Mesothelial cell of epicardium (in vitro differentiated cells): ENCODE data around the gene STK40. TPM values are rescaled to one million over a fixed set of nuclear protein-coding genes. Genes with fewer than 3 reads are reported as not detected.

ENCODE experiments used
- DNase-seq, 2 experiments: peaks; one replicate each; pipeline ENCODE4 v3.0.0; 2021; ENCODE audit warnings: low spot score in 2 of 2; ENCODE audit not compliant: unreplicated experiment in 2 of 2
- H3K27ac Mint-ChIP-seq: 2 replicates; pipeline ENCODE4 v1.8.0; 2021; ENCODE audit warnings: mixed read lengths
- H3K27me3 Mint-ChIP-seq: 2 replicates; pipeline ENCODE4 v1.8.0; 2021; ENCODE audit warnings: low read depth, mixed read lengths
- H3K36me3 Mint-ChIP-seq: 2 replicates; pipeline ENCODE4 v1.8.0; 2021; ENCODE audit warnings: mixed read lengths
- H3K4me1 Mint-ChIP-seq: 2 replicates; pipeline ENCODE4 v1.8.0; 2021; ENCODE audit warnings: mixed read lengths
- H3K4me3 Mint-ChIP-seq: 2 replicates; pipeline ENCODE4 v1.8.0; 2021; ENCODE audit warnings: mild to moderate bottlenecking, moderate library complexity, mixed read lengths
- H3K9me3 Mint-ChIP-seq: 2 replicates; pipeline ENCODE4 v1.8.0; 2021; ENCODE audit warnings: mixed read lengths
- CTCF ChIP-seq: fragments of 200-600 bp; sonication (generic); IDR thresholded peaks from one replicate; pipeline ENCODE4 v1.5.0; 2021; ENCODE audit warnings: antibody characterized with exemption; ENCODE audit not compliant: unreplicated experiment
- total RNA-seq: library from RNA; stranded (reverse); gene quantifications from 3 replicates; pipeline ENCODE4 v1.2.1, GENCODE V29; 2021

STK40 gene
- total RNA-seq, 1 donor from 2014 or later = 42.7 TPM

GRCh38 chr1:36402504-36402890, 16.8 kb upstream of the STK40 start:
- H3K4me1 Mint-ChIP-seq = peaks cover 24% of the 10 kb centered on the region
- DNase-seq = no peak

GRCh38 chr1:36401602-36402503, 16.1 kb upstream of the STK40 start:
- no peak for TF ChIP-seq CTCF
- peak overlapping the region; percentile 96 for H3K27ac Mint-ChIP-seq
- DNase-seq = no peak
- peak overlapping the region; percentile 84 for H3K4me3 Mint-ChIP-seq
- H3K9me3 Mint-ChIP-seq = no peaks in the 10 kb centered on the region
- no peaks in the 10 kb centered on the region for H3K27me3 Mint-ChIP-seq
- no peaks in the 10 kb centered on the region for H3K36me3 Mint-ChIP-seq
- H3K4me1 Mint-ChIP-seq = peaks cover 28% of the 10 kb centered on the region

More at GRCh38 chr1:36402504-36402890, 16.8 kb upstream of the STK40 start:
- H3K27ac Mint-ChIP-seq = peak overlapping the region; percentile 41
- H3K36me3 Mint-ChIP-seq = peaks cover 2% of the 10 kb centered on the region
- H3K9me3 Mint-ChIP-seq = no peaks in the 10 kb centered on the region
- peak overlapping the region; percentile 5 for H3K4me3 Mint-ChIP-seq
- TF ChIP-seq CTCF = no peak
- no peaks in the 10 kb centered on the region for H3K27me3 Mint-ChIP-seq

- no peak for TF ChIP-seq CTCF
- H3K36me3 Mint-ChIP-seq = no peaks in the 10 kb centered on the region
- peak overlapping the region; percentile 84 for H3K4me3 Mint-ChIP-seq
- H3K4me1 Mint-ChIP-seq = peaks cover 35% of the 10 kb centered on the region
- DNase-seq = peak; percentile 60 to 78
- peak overlapping the region; percentile 96 for H3K27ac Mint-ChIP-seq
- H3K27me3 Mint-ChIP-seq = no peaks in the 10 kb centered on the region
- H3K9me3 Mint-ChIP-seq = no peaks in the 10 kb centered on the region
Measured at GRCh38 chr1:36400825-36401601, 15.3 kb upstream of the STK40 start.

GRCh38 chr1:36400514-36400824, 14.7 kb upstream of the STK40 start:
- no peak for DNase-seq
- Mint-ChIP-seq H3K4me1 (peaks cover 35% of the 10 kb centered on the region), H3K27ac (peak overlapping the region; percentile 96), H3K36me3 (no peaks in the 10 kb centered on the region), H3K27me3 (no peaks in the 10 kb centered on the region), H3K9me3 (no peaks in the 10 kb centered on the region), H3K4me3 (peak overlapping the region; percentile 84)
- no peak for TF ChIP-seq CTCF

- Mint-ChIP-seq H3K9me3 (no peaks in the 10 kb centered on the region), H3K36me3 (no peaks in the 10 kb centered on the region), H3K27ac (peak overlapping the region; percentile 99), H3K27me3 (no peaks in the 10 kb centered on the region), H3K4me3 (peak overlapping the region; percentile 96), H3K4me1 (peaks cover 35% of the 10 kb centered on the region)
- DNase-seq = no peak
- TF ChIP-seq CTCF = no peak
Measured at GRCh38 chr1:36398370-36398977, 12.8 kb upstream of the STK40 start.
